BLaER1 (cell line): ENCODE results near the gene SLC1A5.

Experiments
- H3K27ac ChIP-seq: shearing (Covaris generic); formaldehyde crosslinking; 2 replicates; pipeline ENCODE4 v1.8.1; 2022
- H3K27me3 ChIP-seq: shearing (Covaris generic); formaldehyde crosslinking; 2 replicates; pipeline ENCODE4 v1.8.1; 2022
- H3K36me3 ChIP-seq: shearing (Covaris generic); formaldehyde crosslinking; 2 replicates; pipeline ENCODE4 v1.8.1; 2022
- H3K4me1 ChIP-seq: shearing (Covaris generic); formaldehyde crosslinking; 2 replicates; pipeline ENCODE4 v1.8.1; 2022
- H3K4me2 ChIP-seq: shearing (Covaris generic); formaldehyde crosslinking; 2 replicates; pipeline ENCODE4 v1.8.1; 2022
- H3K4me3 ChIP-seq: shearing (Covaris generic); formaldehyde crosslinking; 2 replicates; pipeline ENCODE4 v1.8.1; 2022
- H3K9ac ChIP-seq: shearing (Covaris generic); formaldehyde crosslinking; 2 replicates; pipeline ENCODE4 v1.8.1; 2022
- H3K9me3 ChIP-seq: shearing (Covaris generic); formaldehyde crosslinking; 2 replicates; pipeline ENCODE4 v1.8.1; 2022
- H4K20me1 ChIP-seq: shearing (Covaris generic); formaldehyde crosslinking; 2 replicates; pipeline ENCODE4 v1.8.1; 2022
- Cebpa-rat ChIP-seq: shearing (Covaris generic); IDR thresholded peaks from 2 replicates; pipeline ENCODE4 v1.8.1; 2022

Gene SLC1A5

GRCh38 chr19:46745521-46746280 is 42.7 kb downstream of the SLC1A5 start, which contains the start of gene FKRP:
TSS of gene FKRP (plus strand) at chr19:46746057. CDS start at chr19:46755451, 9,394 bp downstream.
- TF ChIP-seq Cebpa-rat: no peak
- H4K20me1 ChIP-seq: peaks cover 50% of the 10 kb centered on the region
- H3K27ac ChIP-seq: peak within 1 kb of the TSS; percentile 99
- peaks cover 12% of the 10 kb centered on the region for H3K36me3 ChIP-seq
- peak within 1 kb of the TSS; percentile 98 for H3K4me3 ChIP-seq
- no peaks in the 10 kb centered on the region for H3K27me3 ChIP-seq
- peak within 1 kb of the TSS; percentile 99 for H3K9ac ChIP-seq
- H3K4me1 ChIP-seq: peaks cover 79% of the 10 kb centered on the region
- H3K9me3 ChIP-seq: no peaks in the 10 kb centered on the region
- peak within 1 kb of the TSS; percentile 99 for H3K4me2 ChIP-seq

GRCh38 chr19:46745030-46745429 is 43.4 kb downstream of the SLC1A5 start:
- Histone ChIP-seq H3K9me3 (no peaks in the 10 kb centered on the region), H3K4me3 (peak overlapping the region; percentile 98), H4K20me1 (peaks cover 56% of the 10 kb centered on the region), H3K27me3 (no peaks in the 10 kb centered on the region), H3K4me1 (peaks cover 75% of the 10 kb centered on the region), H3K36me3 (peaks cover 19% of the 10 kb centered on the region), H3K9ac (peak overlapping the region; percentile 99), H3K27ac (peak overlapping the region; percentile 99), H3K4me2 (peak overlapping the region; percentile 99)
- TF ChIP-seq Cebpa-rat: no peak

DNA sequence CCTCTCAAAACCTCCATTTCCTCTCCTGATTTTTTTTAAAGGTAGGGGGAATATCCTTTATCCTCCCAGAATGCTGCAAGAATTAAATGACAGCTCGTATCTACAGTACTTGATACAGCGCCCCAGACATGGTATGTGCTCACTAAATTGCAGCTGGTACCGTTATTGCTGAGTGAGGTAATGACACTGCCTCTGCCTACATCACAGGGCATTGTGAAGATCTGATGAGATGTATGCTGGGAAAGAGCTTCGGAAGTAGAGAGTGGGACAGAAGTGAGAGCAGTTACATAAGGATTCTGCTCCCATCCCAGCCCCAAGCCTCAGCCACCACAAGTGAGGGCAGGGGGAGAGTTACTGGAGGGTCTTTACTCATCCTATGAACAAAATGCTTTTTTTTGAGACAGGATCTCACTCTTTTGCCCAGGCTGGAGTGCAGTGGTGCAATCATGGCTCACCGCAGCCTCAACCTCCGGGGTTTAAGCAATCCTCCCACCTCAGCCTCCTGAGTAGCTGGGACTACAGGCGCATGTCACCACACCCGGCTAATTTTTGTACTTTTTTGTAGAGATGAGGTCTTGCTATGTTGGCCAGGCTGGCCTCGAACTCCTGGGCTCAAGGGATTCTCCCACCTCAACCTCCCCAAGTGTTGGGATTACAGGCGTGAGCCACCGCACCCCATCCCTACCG is 44.2 kb downstream of the SLC1A5 start:
- TF ChIP-seq Cebpa-rat: no peak
- Histone ChIP-seq H3K27ac (no peak overlapping the region), H4K20me1 (peaks cover 65% of the 10 kb centered on the region), H3K9me3 (no peaks in the 10 kb centered on the region), H3K9ac (peak overlapping the region; percentile 99; the same call in 1 of the 2 replicates), H3K4me3 (peak overlapping the region; percentile 98), H3K36me3 (peaks cover 28% of the 10 kb centered on the region), H3K27me3 (no peaks in the 10 kb centered on the region), H3K4me2 (peak overlapping the region; percentile 99), H3K4me1 (peaks cover 71% of the 10 kb centered on the region)

DNA sequence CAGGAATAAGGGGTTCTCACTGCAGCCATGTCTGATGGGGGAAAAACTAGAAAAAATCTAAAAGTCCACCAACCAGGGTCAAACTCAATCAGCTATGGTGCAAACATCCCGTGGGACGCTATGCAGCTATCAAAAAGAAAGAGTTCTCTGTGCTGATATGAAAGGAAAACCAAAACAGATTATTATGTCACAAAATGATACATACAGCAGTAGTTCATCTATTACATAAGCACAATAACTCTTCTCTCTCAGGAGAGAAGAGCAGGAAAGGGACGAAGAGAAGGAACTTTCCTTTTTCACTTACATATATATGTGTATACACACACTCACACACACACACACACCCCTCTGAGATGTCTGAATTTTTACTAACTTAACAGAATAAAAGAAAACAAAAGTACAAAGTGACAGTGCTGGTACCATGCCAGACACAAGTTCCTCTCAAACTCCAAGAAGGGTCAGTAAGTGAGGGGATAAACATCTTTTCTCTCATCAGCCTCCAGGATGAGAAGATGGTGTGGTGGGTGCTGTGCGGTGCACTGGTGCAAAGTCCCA is 45.4 kb downstream of the SLC1A5 start:
- H3K9me3 ChIP-seq: no peaks in the 10 kb centered on the region
- peaks cover 63% of the 10 kb centered on the region for H3K4me1 ChIP-seq
- H3K4me2 ChIP-seq: peak overlapping the region; percentile 99
- no peak for TF ChIP-seq Cebpa-rat
- H4K20me1 ChIP-seq: peaks cover 76% of the 10 kb centered on the region
- no peak overlapping the region for H3K4me3 ChIP-seq
- peaks cover 39% of the 10 kb centered on the region for H3K36me3 ChIP-seq
- H3K9ac ChIP-seq: peak overlapping the region; percentile 50
- peak overlapping the region; percentile 30; the same call in 1 of the 2 replicates for H3K27ac ChIP-seq
- H3K27me3 ChIP-seq: no peaks in the 10 kb centered on the region

GRCh38 chr19:46741447-46741846 is 46.9 kb downstream of the SLC1A5 start:
- H3K27me3 ChIP-seq: no peaks in the 10 kb centered on the region
- no peak for TF ChIP-seq Cebpa-rat
- H3K9ac ChIP-seq: peak overlapping the region; percentile 12; the same call in 1 of the 2 replicates
- H3K27ac ChIP-seq: peak overlapping the region; percentile 39; the same call in 1 of the 2 replicates
- no peaks in the 10 kb centered on the region for H3K9me3 ChIP-seq
- H3K36me3 ChIP-seq: peaks cover 55% of the 10 kb centered on the region
- no peak overlapping the region for H3K4me3 ChIP-seq
- H3K4me1 ChIP-seq: peaks cover 48% of the 10 kb centered on the region
- peak overlapping the region; percentile 99 for H3K4me2 ChIP-seq
- peaks cover 92% of the 10 kb centered on the region for H4K20me1 ChIP-seq

DNA sequence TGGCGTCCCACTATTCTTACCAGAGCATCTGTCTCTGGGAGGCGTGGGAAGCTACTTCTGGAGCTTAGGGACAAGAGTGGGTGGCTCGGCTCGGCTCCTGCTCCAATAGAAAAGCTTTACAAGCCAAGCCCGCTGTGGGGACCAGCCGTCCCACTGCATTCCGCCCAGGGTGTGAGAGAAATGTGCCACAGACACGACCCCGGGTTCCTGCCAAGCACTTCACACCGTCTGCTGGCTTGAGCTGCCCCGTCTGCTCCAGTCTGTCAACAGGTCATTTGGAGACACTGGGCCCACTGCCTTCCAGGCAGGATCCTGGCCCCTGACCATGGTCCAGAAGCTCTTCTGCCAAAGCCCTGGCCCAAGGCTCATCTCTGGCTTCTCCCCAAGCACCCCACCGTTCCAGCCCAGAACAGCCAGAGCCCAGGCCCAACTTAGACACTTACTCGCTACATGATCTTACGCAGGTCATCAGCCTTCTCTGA is 49.1 kb downstream of the SLC1A5 start:
- H3K27me3 ChIP-seq: no peaks in the 10 kb centered on the region
- no peak overlapping the region for H3K4me3 ChIP-seq
- H3K9ac ChIP-seq: peak overlapping the region; percentile 48
- H3K36me3 ChIP-seq: peaks cover 74% of the 10 kb centered on the region
- no peak for TF ChIP-seq Cebpa-rat
- H4K20me1 ChIP-seq: peaks cover 100% of the 10 kb centered on the region
- H3K9me3 ChIP-seq: no peaks in the 10 kb centered on the region
- peaks cover 39% of the 10 kb centered on the region for H3K4me1 ChIP-seq
- peak overlapping the region; percentile 35 for H3K27ac ChIP-seq
- no peak overlapping the region for H3K4me2 ChIP-seq

DNA sequence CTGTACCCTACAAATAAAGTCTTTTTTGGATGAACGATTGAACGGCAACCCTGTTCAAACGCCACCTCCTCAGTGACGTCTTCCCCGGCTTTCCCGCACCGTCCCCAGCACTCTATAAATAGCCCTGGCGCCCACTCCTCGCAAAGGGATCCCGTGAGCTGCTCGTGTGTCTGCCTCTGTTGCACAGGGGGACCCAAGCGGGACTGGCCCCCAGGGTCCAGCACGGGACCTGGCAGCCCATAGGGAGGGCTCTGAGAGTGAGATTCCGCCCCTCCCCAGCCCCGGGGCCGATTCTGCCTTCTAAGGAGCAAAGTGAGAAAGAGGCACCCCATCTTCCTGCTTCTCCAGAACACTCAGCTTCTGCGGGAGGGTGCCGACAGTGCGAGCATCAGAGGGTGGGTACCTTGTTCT is 50.6 kb downstream of the SLC1A5 start:
- H4K20me1 ChIP-seq: peaks cover 100% of the 10 kb centered on the region
- TF ChIP-seq Cebpa-rat: no peak
- peaks cover 90% of the 10 kb centered on the region for H3K36me3 ChIP-seq
- H3K4me1 ChIP-seq: peaks cover 37% of the 10 kb centered on the region
- no peak overlapping the region for H3K27ac ChIP-seq
- H3K27me3 ChIP-seq: no peaks in the 10 kb centered on the region
- no peak overlapping the region for H3K4me3 ChIP-seq
- H3K9ac ChIP-seq: no peak overlapping the region
- H3K4me2 ChIP-seq: no peak overlapping the region
- H3K9me3 ChIP-seq: no peaks in the 10 kb centered on the region

DNA sequence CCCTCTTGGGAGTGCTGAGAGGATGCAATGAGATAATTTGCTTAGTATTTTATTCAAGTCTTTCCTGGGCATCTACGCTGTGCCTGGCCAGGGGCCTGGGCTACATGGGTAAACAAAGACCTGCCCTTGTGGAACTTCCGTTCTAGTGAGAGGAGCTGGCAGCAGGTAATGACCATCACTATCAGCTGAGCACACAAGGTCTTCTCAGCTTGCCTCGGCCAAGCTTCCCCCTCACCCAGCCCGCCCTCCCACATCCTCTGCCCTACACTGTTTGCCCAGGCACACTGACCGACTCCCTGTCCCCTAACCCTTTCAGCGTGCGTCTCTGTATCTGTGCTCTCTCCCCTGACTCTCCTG is 51.1 kb downstream of the SLC1A5 start:
- peaks cover 37% of the 10 kb centered on the region for H3K4me1 ChIP-seq
- no peak overlapping the region for H3K9ac ChIP-seq
- no peak overlapping the region for H3K27ac ChIP-seq
- H3K27me3 ChIP-seq: no peaks in the 10 kb centered on the region
- peaks cover 95% of the 10 kb centered on the region for H3K36me3 ChIP-seq
- no peak for TF ChIP-seq Cebpa-rat
- no peak overlapping the region for H3K4me3 ChIP-seq
- no peaks in the 10 kb centered on the region for H3K9me3 ChIP-seq
- H4K20me1 ChIP-seq: peaks cover 100% of the 10 kb centered on the region
- no peak overlapping the region for H3K4me2 ChIP-seq

DNA sequence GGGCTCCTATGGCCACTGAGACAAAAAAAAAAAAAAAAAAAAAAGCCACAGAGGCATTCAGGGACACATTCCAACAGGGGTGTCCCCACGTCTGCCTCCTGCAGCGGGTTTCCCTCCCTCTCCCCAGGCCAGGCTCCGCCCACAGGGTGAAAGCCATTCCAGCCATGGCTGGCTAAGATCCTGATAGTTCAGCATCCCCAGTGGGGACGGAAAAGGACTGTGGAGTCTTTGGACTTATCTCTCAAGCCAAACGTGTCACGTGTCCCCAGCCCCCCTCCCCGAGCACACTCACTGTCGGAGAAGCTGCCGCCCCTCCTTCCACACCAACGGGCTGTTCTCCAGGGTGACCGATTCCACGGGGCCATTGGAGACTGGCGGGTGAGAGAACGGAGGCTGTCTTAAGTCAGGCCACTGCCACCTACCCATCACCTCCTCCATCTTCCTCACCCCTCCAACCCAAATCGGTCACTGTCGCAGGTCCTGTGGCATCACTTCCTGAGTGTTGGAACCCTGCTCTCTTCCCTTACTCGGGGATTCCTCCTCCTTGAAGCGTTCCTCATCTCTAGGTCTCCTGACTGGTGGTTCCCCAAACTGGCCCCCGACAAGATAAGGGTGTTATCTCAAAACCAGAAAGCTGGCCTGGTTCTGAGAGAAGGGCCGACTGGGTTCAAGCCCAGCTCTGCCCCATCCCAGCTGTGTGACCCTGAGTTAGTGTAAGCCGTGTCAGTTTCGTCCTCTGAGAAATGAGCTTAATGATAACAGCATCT is 51.7 kb downstream of the SLC1A5 start:
- H3K27ac ChIP-seq: no peak overlapping the region
- H3K4me3 ChIP-seq: no peak overlapping the region
- no peaks in the 10 kb centered on the region for H3K9me3 ChIP-seq
- no peak for TF ChIP-seq Cebpa-rat
- H4K20me1 ChIP-seq: peaks cover 100% of the 10 kb centered on the region
- H3K27me3 ChIP-seq: no peaks in the 10 kb centered on the region
- H3K9ac ChIP-seq: no peak overlapping the region
- no peak overlapping the region for H3K4me2 ChIP-seq
- H3K4me1 ChIP-seq: peaks cover 37% of the 10 kb centered on the region
- peaks cover 99% of the 10 kb centered on the region for H3K36me3 ChIP-seq
